ENCODE data around the gene ATG4D.

ATG4D gene

DNA sequence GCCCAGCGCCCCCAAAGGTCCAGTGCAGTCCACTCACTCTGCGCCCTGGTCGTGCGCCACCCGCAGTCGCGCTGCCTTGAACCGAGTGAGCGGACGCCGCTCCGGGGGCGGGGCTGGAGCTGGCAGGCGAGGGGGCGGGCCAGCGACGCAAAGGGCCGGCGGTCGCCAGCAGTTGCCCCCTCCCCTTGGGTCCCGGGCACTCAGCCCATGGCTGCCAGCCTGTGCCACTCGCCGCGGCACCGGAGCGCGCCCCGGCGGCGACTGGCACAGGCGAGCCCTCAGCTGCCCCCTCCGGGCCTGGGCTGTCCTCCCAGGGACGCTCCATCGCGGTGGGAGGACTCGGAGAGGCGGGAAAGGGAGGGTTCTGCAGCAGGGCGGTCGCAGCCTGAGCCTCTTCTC, 26.3 kb upstream of the ATG4D start, which contains the start of gene S1PR5:
TSS of gene S1PR5 (minus strand) at position 87 of the 399 bp plus-strand sequence. CDS start 2,436 bp downstream, outside the sequence.
- peaks cover 0 to 8% of the 10 kb centered on the region in 2 experiments for H3K4me1 ChIP-seq (ENCODE audit: control insufficient read depth in 1 of 2, insufficient read depth in 1 of 2, low read depth in 1 of 2, low read length in 1 of 2)
- no peaks in the 10 kb centered on the region for H3K36me3 ChIP-seq
- no peak for TF ChIP-seq CTCF (IDR thresholded peaks at IDR 0.05)
- H3K27ac ChIP-seq, result no peak within 1 kb of the TSS
- H3K9me3 ChIP-seq, result no peaks in the 10 kb centered on the region
- H3K4me3 ChIP-seq (ENCODE audit: low read depth in 1 of 2, low read length in 1 of 2), result no peak within 1 kb of the TSS
- H3K27me3 ChIP-seq, result peaks cover 99% of the 10 kb centered on the region

- Histone ChIP-seq H3K27ac (no peak overlapping the region), H3K9me3 (no peaks in the 10 kb centered on the region), H3K36me3 (no peaks in the 10 kb centered on the region), H3K4me3 (ENCODE audit: low read depth in 1 of 2, low read length in 1 of 2) (no peak overlapping the region), H3K4me1 (ENCODE audit: control insufficient read depth in 1 of 2, insufficient read depth in 1 of 2, low read depth in 1 of 2, low read length in 1 of 2) (peaks cover 0 to 8% of the 10 kb centered on the region in 2 experiments), H3K27me3 (peaks cover 95% of the 10 kb centered on the region)
- no peak for TF ChIP-seq CTCF (IDR thresholded peaks at IDR 0.05)
Measured at GRCh38 chr19:10517760-10518443, 25.8 kb upstream of the ATG4D start.

GRCh38 chr19:10518444-10519361, 25.0 kb upstream of the ATG4D start:
- no peak for TF ChIP-seq CTCF (IDR thresholded peaks at IDR 0.05)
- no peaks in the 10 kb centered on the region for H3K36me3 ChIP-seq
- no peak overlapping the region for H3K27ac ChIP-seq
- no peak overlapping the region for H3K4me3 ChIP-seq (ENCODE audit: low read depth in 1 of 2, low read length in 1 of 2)
- peaks cover 95% of the 10 kb centered on the region for H3K27me3 ChIP-seq
- H3K9me3 ChIP-seq, result no peaks in the 10 kb centered on the region
- H3K4me1 ChIP-seq (ENCODE audit: control insufficient read depth in 1 of 2, insufficient read depth in 1 of 2, low read depth in 1 of 2, low read length in 1 of 2), result peaks cover 0 to 8% of the 10 kb centered on the region in 2 experiments

GRCh38 chr19:10519421-10519820, 24.3 kb upstream of the ATG4D start:
- Histone ChIP-seq H3K9me3 (no peaks in the 10 kb centered on the region), H3K36me3 (no peaks in the 10 kb centered on the region), H3K4me3 (ENCODE audit: low read depth in 1 of 2, low read length in 1 of 2) (no peak overlapping the region), H3K27ac (no peak overlapping the region), H3K4me1 (ENCODE audit: control insufficient read depth in 1 of 2, insufficient read depth in 1 of 2, low read depth in 1 of 2, low read length in 1 of 2) (peaks cover 0 to 8% of the 10 kb centered on the region in 2 experiments), H3K27me3 (peaks cover 94% of the 10 kb centered on the region)
- no peak for TF ChIP-seq CTCF (IDR thresholded peaks at IDR 0.05)

GRCh38 chr19:10520652-10521318, 22.9 kb upstream of the ATG4D start:
- TF ChIP-seq CTCF (IDR thresholded peaks at IDR 0.05), result no peak
- Histone ChIP-seq H3K27me3 (peaks cover 81% of the 10 kb centered on the region), H3K36me3 (no peaks in the 10 kb centered on the region), H3K27ac (no peak overlapping the region), H3K4me3 (ENCODE audit: low read depth in 1 of 2, low read length in 1 of 2) (no peak overlapping the region), H3K9me3 (no peaks in the 10 kb centered on the region), H3K4me1 (ENCODE audit: control insufficient read depth in 1 of 2, insufficient read depth in 1 of 2, low read depth in 1 of 2, low read length in 1 of 2) (peaks cover 0 to 8% of the 10 kb centered on the region in 2 experiments)
